SKM-1 treated with dmso at 0.1 percent for 144 hours (cell line): ENCODE measurements around the gene RRAS2.
"Not testable (repeated sequence)": the region's sequence is repeated elsewhere in the genome, so short reads cannot be mapped to it uniquely, and the experiment has no call there.

Experiments
- DNase-seq: peaks from one replicate; lab custom pipeline; 2025; ENCODE audit not compliant: unreplicated experiment; lab: John Stamatoyannopoulos, UW

RRAS2 gene

GRCh38 chr11:14358729-14359439 is at the start of gene RRAS2:
Gene RRAS2 (minus strand): TSS chr11:14359183. CDS start chr11:14358870, 313 bp downstream.
- DNase-seq = peak; percentile 43

GRCh38 chr11:14408612-14409011 is 49.6 kb upstream of the RRAS2 start:
- no peak for DNase-seq

- not testable (repeated sequence) for DNase-seq
These were observed 47.1 kb upstream of the RRAS2 start for GRCh38 chr11:14406116-14406515.

- not testable (repeated sequence) for DNase-seq
These were observed 44.5 kb upstream of the RRAS2 start for GRCh38 chr11:14403528-14403927.

GRCh38 chr11:14399087-14399486 is 40.1 kb upstream of the RRAS2 start:
- no peak for DNase-seq

GRCh38 chr11:14396273-14396672 is 37.3 kb upstream of the RRAS2 start:
- DNase-seq = no peak

GRCh38 chr11:14393889-14394288 is 34.9 kb upstream of the RRAS2 start:
- no peak for DNase-seq

GRCh38 chr11:14393129-14393528 is 34.1 kb upstream of the RRAS2 start:
- no peak for DNase-seq

GRCh38 chr11:14390669-14391068 is 31.7 kb upstream of the RRAS2 start:
- no peak for DNase-seq

GRCh38 chr11:14388352-14388751 is 29.4 kb upstream of the RRAS2 start:
- DNase-seq = no peak

- DNase-seq = no peak
These were observed 28.0 kb upstream of the RRAS2 start for GRCh38 chr11:14386895-14387480.

GRCh38 chr11:14386081-14386480 is 27.1 kb upstream of the RRAS2 start:
- DNase-seq = no peak

- DNase-seq = no peak
These were observed 25.4 kb upstream of the RRAS2 start for GRCh38 chr11:14384338-14384737.

- no peak for DNase-seq
These were observed 23.0 kb upstream of the RRAS2 start for GRCh38 chr11:14381968-14382367.

- DNase-seq = no peak
These were observed 22.1 kb upstream of the RRAS2 start for GRCh38 chr11:14380947-14381561.

- DNase-seq = no peak
These were observed 21.3 kb upstream of the RRAS2 start for GRCh38 chr11:14380125-14380936.

- DNase-seq = no peak
These were observed 19.2 kb upstream of the RRAS2 start for GRCh38 chr11:14378171-14378570.

- DNase-seq = no peak
These were observed 17.9 kb upstream of the RRAS2 start for GRCh38 chr11:14376920-14377319.

GRCh38 chr11:14374922-14375830 is 16.2 kb upstream of the RRAS2 start:
- DNase-seq = no peak

GRCh38 chr11:14373941-14374646 is 15.1 kb upstream of the RRAS2 start:
- DNase-seq = no peak
